NT2/D1 (cell line): ENCODE data around the gene CELF2.

ENCODE experiments used
- DNase-seq: peaks from one replicate; pipeline ENCODE4 v3.0.0-alpha.2; 2011; ENCODE audit warnings: low read depth, low spot score
- H3K27me3 ChIP-seq: 2 replicates; pipeline ENCODE4 v1.6.0; 2011; ENCODE audit warnings: mild to moderate bottlenecking; ENCODE audit not compliant: insufficient read length, insufficient read depth
- H3K36me3 ChIP-seq: 2 replicates; pipeline ENCODE4 v1.6.1; 2011; ENCODE audit warnings: mild to moderate bottlenecking, low read length, mixed read lengths; ENCODE audit not compliant: insufficient read depth, insufficient read length
- H3K4me1 ChIP-seq: 2 replicates; pipeline ENCODE4 v1.5.1; 2011; ENCODE audit not compliant: insufficient read depth, insufficient read length
- H3K4me3 ChIP-seq: 2 replicates; pipeline ENCODE4 v1.5.1; 2011; ENCODE audit warnings: low read depth; ENCODE audit not compliant: insufficient read length
- H3K9ac ChIP-seq: 2 replicates; pipeline ENCODE4 v1.6.0; 2011; ENCODE audit warnings: low read depth; ENCODE audit not compliant: insufficient read length
- H3K9me3 ChIP-seq: 2 replicates; pipeline ENCODE4 v1.5.1; 2011; ENCODE audit warnings: mild to moderate bottlenecking, low read length; ENCODE audit not compliant: insufficient read depth
- SUZ12 ChIP-seq: IDR thresholded peaks from 2 replicates; pipeline ENCODE4 v1.6.1; 2011; ENCODE audit not compliant: insufficient read length, insufficient read depth; ENCODE audit errors: extremely low read depth
- YY1 ChIP-seq: IDR thresholded peaks from 2 replicates; pipeline ENCODE4 v1.6.1; 2011; ENCODE audit not compliant: insufficient read length, insufficient read depth
- ZNF274 ChIP-seq: IDR thresholded peaks from 2 replicates; pipeline ENCODE4 v1.6.1; 2011; ENCODE audit warnings: mild to moderate bottlenecking, low read depth, low read length

The CELF2 gene

DNA sequence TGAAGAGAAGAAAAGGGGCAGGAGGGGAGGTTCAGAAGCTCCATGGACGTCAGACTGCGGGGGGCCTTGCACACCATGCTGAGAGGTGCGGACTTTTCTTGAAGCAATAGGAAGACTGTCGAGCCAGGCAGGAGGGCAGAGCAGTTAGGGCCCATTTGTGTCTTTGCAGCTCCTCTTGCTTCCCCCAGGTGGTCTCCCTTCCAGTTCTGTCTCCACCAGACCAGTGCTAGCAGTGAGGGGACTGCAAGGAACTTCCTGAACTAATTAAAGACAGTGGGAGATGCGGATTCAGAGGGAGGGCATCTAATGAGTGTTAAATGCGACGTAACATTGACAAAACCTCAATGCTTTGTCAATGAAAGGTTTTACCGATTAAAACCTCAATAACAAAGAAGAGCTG lies 368.4 kb downstream of the CELF2 start:
- no peaks in the 10 kb centered on the region for H3K9me3 ChIP-seq
- no peak for DNase-seq
- no peak overlapping the region for H3K9ac ChIP-seq
- TF ChIP-seq YY1: no peak
- TF ChIP-seq SUZ12: no peak
- no peak for TF ChIP-seq ZNF274
- H3K4me1 ChIP-seq: no peaks in the 10 kb centered on the region
- H3K27me3 ChIP-seq: no peaks in the 10 kb centered on the region
- H3K36me3 ChIP-seq: no peaks in the 10 kb centered on the region
- no peak overlapping the region for H3K4me3 ChIP-seq
